ENCODE results near the gene CLCN1.

CLCN1 gene

GRCh38 chr7:143382126-143382790 lies 66.3 kb downstream of the CLCN1 start:
- Histone ChIP-seq H3K4me3 (peak overlapping the region; percentile 93), H4K20me1 (peaks cover 39% of the 10 kb centered on the region), H3K27ac (peak overlapping the region; percentile 80; the same call in 1 of the 2 replicates), H3K4me1 (peaks cover 72% of the 10 kb centered on the region), H3K27me3 (no peaks in the 10 kb centered on the region), H3K9me3 (no peaks in the 10 kb centered on the region), H3K9ac (peak overlapping the region; percentile 86), H3K36me3 (no peaks in the 10 kb centered on the region), H3K4me2 (peak overlapping the region; percentile 99)
- no peak for TF ChIP-seq Cebpa-rat (IDR thresholded peaks at IDR 0.05)

DNA sequence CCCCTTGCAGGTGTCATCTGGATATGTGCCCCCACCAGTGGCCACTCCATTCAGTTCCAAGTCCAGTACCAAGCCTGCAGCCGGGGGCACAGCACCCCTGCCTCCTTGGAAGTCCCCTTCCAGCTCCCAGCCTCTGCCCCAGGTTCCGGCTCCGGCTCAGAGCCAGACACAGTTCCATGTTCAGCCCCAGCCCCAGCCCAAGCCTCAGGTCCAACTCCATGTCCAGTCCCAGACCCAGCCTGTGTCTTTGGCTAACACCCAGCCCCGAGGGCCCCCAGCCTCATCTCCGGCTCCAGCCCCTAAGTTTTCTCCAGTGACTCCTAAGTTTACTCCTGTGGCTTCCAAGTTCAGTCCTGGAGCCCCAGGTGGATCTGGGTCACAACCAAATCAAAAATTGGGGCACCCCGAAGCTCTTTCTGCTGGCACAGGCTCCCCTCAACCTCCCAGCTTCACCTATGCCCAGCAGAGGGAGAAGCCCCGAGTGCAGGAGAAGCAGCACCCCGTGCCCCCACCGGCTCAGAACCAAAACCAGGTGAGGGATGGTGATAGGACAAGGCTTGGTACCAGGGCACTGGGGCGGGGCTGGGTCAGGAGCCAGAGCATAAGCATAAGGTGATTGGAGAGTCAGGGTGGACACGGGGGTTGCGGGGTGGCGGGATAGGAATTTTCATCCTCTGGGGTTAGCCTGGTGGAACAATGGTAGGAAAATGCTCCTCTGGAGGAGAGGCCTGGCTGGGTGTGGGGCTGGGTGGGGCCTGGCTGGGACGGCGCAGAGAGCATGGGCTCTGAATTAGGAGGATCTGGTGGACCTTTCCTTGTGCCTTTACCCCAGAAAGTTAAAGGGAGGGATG lies 67.1 kb downstream of the CLCN1 start:
- Histone ChIP-seq H3K36me3 (peaks cover 1% of the 10 kb centered on the region; the same call in 1 of the 2 replicates), H3K9ac (no peak overlapping the region), H3K27ac (no peak overlapping the region), H4K20me1 (peaks cover 43% of the 10 kb centered on the region), H3K27me3 (no peaks in the 10 kb centered on the region), H3K9me3 (no peaks in the 10 kb centered on the region), H3K4me1 (peaks cover 77% of the 10 kb centered on the region), H3K4me3 (no peak overlapping the region), H3K4me2 (peak overlapping the region; percentile 99)
- TF ChIP-seq Cebpa-rat (IDR thresholded peaks at IDR 0.05) = no peak

DNA sequence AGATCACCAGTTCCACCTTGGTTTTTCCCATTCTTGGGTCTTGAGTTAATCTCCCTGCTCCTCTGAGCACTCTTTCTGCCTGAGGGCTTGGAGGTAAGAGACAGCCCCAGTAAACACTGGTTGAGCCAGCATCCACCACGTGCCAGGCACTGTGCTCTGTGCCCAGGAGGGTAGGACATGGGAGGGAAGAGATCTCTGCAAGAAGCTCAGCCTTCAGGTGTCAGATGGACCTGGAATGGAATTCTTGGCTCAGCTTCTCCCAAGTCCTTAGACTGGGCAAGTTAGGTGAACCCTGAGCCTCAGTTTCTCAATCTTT lies 67.7 kb downstream of the CLCN1 start:
- Histone ChIP-seq H4K20me1 (peaks cover 43% of the 10 kb centered on the region), H3K36me3 (peaks cover 7% of the 10 kb centered on the region), H3K9me3 (no peaks in the 10 kb centered on the region), H3K9ac (no peak overlapping the region), H3K27me3 (no peaks in the 10 kb centered on the region), H3K4me1 (peaks cover 76% of the 10 kb centered on the region), H3K27ac (no peak overlapping the region), H3K4me3 (no peak overlapping the region), H3K4me2 (peak overlapping the region; percentile 99)
- TF ChIP-seq Cebpa-rat (IDR thresholded peaks at IDR 0.05) = no peak

DNA sequence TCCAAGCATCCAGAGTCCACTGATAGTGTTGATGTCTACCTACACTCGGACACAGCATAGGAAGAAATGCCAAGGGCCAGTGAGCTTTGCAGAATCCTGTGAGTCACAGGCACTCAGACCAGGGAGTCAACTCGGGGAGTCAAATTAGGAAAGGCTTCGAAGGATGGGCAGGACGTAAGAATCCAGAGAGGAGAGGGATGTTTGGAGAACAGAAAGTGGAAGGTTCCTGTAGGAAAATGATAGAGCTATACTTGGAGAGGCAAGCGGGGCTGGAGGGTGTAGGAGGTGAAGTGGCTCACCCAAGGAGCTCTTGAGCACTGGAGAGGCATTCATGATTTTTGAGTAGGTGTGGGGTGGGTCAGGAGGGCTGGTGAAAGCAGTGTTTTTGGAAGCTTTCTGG lies 68.2 kb downstream of the CLCN1 start:
- peaks cover 70% of the 10 kb centered on the region for H3K4me1 ChIP-seq
- peak overlapping the region; percentile 99 for H3K4me2 ChIP-seq
- H3K27ac ChIP-seq = peak overlapping the region; percentile 24; the same call in 1 of the 2 replicates
- H4K20me1 ChIP-seq = peaks cover 43% of the 10 kb centered on the region
- no peaks in the 10 kb centered on the region for H3K9me3 ChIP-seq
- no peak for TF ChIP-seq Cebpa-rat (IDR thresholded peaks at IDR 0.05)
- H3K27me3 ChIP-seq = no peaks in the 10 kb centered on the region
- H3K9ac ChIP-seq = no peak overlapping the region
- peaks cover 13% of the 10 kb centered on the region for H3K36me3 ChIP-seq
- no peak overlapping the region for H3K4me3 ChIP-seq

DNA sequence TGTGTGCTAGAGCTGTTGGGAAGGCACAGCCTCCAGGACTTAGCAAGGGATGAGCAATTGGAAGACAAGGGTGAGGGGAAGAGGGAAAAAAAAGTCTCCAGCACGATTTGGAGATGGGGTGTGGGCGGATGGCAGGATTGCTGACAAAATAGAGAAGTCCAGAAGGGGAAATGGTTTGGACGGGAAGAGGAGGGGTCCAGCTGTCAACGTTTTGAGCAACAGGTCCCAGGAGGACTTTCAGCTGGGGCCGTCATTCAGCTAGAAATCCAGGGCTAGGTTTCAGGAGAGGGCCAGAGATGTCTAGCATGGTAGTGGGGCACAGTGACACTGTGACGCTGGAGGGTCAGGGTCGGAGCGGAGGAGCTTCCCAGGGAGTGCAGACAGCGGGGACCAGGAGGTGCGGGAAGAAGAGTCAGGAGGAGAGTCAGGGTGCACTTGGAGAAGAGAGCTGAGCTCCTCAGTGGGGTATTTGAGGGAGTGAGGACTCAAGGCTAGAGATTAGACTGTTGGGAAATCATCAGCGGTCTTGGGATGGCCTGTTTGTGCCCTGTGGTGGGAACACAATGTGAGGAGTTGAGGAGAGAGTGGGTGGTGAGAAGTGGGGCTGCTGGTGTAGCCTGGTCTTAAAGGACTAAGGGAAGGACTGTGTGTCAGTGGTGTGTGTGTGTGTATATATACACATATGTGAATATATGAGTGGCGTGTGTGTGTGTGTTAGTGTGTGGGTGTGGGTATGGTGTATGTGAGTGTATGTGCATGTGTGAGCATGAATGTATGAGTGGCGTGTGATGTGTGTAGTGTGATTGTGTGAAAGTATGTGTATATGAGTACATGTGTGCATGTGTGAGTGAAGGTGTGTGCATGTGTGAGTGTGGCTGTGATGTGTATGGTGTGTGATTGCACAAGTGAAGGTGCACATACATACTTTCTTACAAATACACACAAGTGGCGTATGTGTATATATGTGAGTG lies 69.0 kb downstream of the CLCN1 start:
- peak overlapping the region; percentile 99 for H3K4me2 ChIP-seq
- peaks cover 62% of the 10 kb centered on the region for H3K4me1 ChIP-seq
- peak overlapping the region; percentile 32; the same call in 1 of the 2 replicates for H3K4me3 ChIP-seq
- peaks cover 21% of the 10 kb centered on the region for H3K36me3 ChIP-seq
- H4K20me1 ChIP-seq = peaks cover 43% of the 10 kb centered on the region
- no peak for TF ChIP-seq Cebpa-rat (IDR thresholded peaks at IDR 0.05)
- peak overlapping the region; percentile 9; the same call in 1 of the 2 replicates for H3K9ac ChIP-seq
- H3K27me3 ChIP-seq = no peaks in the 10 kb centered on the region
- H3K27ac ChIP-seq = peak overlapping the region; percentile 24
- no peaks in the 10 kb centered on the region for H3K9me3 ChIP-seq

DNA sequence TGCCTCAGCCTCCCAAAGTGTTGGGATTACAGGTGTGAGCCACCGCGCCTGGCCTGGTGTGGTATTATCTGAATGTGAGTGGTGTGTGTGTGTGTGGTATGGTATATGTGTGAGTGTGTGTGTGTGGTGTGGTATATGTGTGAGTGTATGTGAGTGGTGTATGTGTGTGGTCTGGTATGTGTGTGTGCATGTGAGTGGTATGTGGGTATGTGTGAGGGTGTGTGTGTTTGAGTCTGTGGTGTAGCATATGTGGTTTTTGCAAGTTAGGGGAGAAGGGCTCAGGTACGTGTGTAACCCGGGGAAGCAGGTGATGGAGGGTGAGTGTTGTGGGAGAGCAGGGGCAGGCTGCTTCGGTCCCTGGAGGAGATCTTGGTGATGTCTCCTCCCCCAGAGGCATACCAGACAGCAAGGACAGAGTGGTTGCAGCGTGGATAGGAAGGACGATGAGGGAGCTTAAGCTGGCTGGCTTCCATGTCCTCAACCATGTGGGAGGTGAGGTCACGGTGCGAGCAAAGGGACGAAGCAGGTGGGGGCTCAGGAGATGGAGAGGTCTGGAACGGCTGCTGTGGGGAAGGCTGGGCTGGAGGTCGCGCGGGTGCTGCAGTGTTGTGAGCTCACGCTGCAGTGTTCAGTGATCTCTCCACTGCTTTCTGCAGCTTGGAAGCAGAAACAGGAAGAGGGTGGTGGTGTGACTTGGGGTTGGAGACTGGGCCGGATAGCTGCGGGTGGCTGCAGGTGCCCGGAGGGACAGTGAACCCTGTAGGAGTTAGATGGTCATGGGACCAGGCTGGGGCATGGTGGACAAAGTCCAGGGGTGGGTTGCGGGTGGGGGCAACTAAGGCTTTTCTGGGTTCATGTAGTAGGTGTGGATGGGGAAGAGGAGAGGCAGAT lies 70.2 kb downstream of the CLCN1 start:
- Histone ChIP-seq H3K36me3 (peaks cover 33% of the 10 kb centered on the region), H4K20me1 (peaks cover 43% of the 10 kb centered on the region)

GRCh38 chr7:143387156-143387975 lies 71.5 kb downstream of the CLCN1 start:
- H3K36me3 ChIP-seq = peaks cover 44% of the 10 kb centered on the region
- peak overlapping the region; percentile 99 for H3K4me2 ChIP-seq
- H3K27ac ChIP-seq = no peak overlapping the region

More for the DNA sequence above, 70.2 kb downstream of the CLCN1 start:
- H3K9me3 ChIP-seq = no peaks in the 10 kb centered on the region
- H3K4me1 ChIP-seq = peaks cover 61% of the 10 kb centered on the region
- TF ChIP-seq Cebpa-rat (IDR thresholded peaks at IDR 0.05) = no peak
- peak overlapping the region; percentile 99 for H3K4me2 ChIP-seq
- H3K9ac ChIP-seq = 0 out of 2 replicates have a peak overlapping the region, but pooled peaks have one; percentile 20
- peak overlapping the region; percentile 54; the same call in 1 of the 2 replicates for H3K27ac ChIP-seq
- H3K27me3 ChIP-seq = no peaks in the 10 kb centered on the region
- H3K4me3 ChIP-seq = peak overlapping the region; percentile 44

DNA sequence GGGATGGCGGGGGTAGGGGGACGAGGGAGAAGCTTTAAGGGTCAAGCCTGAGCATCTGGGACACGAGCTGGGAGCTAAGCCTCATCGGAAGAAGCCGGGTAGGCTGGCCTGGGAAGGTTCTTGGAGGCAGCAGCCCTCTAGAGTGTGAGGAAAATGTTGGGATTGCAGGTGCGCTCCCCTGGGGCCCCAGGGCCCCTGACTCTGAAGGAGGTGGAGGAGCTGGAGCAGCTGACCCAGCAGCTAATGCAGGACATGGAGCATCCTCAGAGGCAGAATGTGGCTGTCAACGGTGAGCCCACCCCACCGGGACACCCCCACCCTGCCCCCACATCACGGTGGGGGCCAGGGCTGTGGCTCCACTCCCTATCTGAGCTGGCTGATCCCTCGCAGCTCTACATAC lies 72.1 kb downstream of the CLCN1 start:
- Histone ChIP-seq H3K4me3 (no peak overlapping the region), H3K36me3 (peaks cover 51% of the 10 kb centered on the region), H3K4me1 (peaks cover 46% of the 10 kb centered on the region), H3K27me3 (no peaks in the 10 kb centered on the region), H3K9ac (no peak overlapping the region), H4K20me1 (peaks cover 30% of the 10 kb centered on the region), H3K4me2 (no peak overlapping the region), H3K9me3 (no peaks in the 10 kb centered on the region), H3K27ac (no peak overlapping the region)
- no peak for TF ChIP-seq Cebpa-rat (IDR thresholded peaks at IDR 0.05)

More at GRCh38 chr7:143387156-143387975, 71.5 kb downstream of the CLCN1 start:
- H3K9me3 ChIP-seq = no peaks in the 10 kb centered on the region
- H3K4me1 ChIP-seq = peaks cover 53% of the 10 kb centered on the region
- H3K4me3 ChIP-seq = no peak overlapping the region
- no peaks in the 10 kb centered on the region for H3K27me3 ChIP-seq
- TF ChIP-seq Cebpa-rat (IDR thresholded peaks at IDR 0.05) = no peak
- peaks cover 37% of the 10 kb centered on the region for H4K20me1 ChIP-seq
- no peak overlapping the region for H3K9ac ChIP-seq
